ENCODE measurements around the gene NEDD4L. TPM values are rescaled to one million over a fixed set of nuclear protein-coding genes. Genes with fewer than 3 reads are reported as not detected.

NEDD4L gene
- total RNA-seq, 1 experiment from 2014 or later: 108 TPM

DNA sequence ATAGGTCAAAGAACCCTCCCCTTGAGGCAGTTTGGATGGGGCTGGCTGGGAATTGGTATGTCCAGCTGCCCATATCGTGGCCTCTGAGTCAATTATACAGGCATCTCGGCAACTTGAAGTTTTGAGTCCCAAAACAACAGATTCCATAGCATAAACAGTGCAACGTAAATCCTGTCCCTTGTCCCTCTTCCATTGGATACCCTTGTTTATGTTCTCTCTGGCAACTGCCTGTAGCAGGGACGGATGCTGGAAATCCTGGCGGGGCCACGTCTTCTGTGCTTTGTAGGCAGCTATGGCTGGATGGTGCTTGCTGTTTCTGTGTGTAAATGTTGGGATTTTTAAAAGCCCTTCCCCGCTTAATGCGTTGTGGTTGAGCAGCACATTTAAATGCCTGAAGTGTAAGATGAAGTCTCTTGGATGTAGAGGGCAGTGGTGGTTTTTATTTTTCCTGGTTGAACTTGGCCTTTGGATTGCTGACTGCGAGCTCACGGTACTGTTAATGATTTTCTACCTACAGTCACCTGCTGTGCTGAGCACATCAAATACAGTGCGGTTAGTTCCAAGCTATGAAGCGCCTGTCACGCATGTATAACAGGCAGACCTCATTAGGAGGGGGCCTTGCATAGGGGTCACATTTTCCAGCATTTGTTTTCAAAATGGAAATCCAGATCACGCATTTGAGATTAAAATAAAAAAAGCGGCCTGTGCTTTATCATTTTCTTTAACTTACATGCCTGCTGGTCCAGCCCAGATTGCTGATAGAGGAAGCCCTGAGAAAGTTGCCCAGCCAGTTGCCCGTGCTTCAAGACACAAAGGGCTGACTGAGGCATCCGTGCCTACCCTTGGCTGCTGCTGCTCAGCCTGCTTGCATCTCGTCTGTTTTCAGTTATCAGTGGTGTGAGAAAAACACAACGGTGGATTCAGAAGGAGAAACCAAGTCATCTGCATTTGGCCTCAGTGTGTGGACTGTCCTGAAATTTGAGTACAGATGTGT is 84.7 kb downstream of the NEDD4L start:
- POLR2A ChIA-PET: no interaction called here
- TF ChIP-seq, protein P1, sequence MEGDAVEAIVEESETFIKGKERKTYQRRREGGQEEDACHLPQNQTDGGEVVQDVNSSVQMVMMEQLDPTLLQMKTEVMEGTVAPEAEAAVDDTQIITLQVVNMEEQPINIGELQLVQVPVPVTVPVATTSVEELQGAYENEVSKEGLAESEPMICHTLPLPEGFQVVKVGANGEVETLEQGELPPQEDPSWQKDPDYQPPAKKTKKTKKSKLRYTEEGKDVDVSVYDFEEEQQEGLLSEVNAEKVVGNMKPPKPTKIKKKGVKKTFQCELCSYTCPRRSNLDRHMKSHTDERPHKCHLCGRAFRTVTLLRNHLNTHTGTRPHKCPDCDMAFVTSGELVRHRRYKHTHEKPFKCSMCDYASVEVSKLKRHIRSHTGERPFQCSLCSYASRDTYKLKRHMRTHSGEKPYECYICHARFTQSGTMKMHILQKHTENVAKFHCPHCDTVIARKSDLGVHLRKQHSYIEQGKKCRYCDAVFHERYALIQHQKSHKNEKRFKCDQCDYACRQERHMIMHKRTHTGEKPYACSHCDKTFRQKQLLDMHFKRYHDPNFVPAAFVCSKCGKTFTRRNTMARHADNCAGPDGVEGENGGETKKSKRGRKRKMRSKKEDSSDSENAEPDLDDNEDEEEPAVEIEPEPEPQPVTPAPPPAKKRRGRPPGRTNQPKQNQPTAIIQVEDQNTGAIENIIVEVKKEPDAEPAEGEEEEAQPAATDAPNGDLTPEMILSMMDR (IDR thresholded peaks at IDR 0.05; ENCODE audit: unreplicated experiment): no peak
- no peaks in the 10 kb centered on the region for H3K36me3 Mint-ChIP-seq (ENCODE audit: insufficient read depth, unreplicated experiment)
- no peak overlapping the region for H3K27ac Mint-ChIP-seq (ENCODE audit: low read depth, unreplicated experiment)
- no peaks in the 10 kb centered on the region for H3K4me1 Mint-ChIP-seq (ENCODE audit: insufficient read depth, unreplicated experiment)
- intact Hi-C loops (cut with micrococcal nuclease): no loop called here
- BruUV-seq (replicated peaks): no TSS peak
- DNase-seq (ENCODE audit: unreplicated experiment): no peak
- H3K27me3 Mint-ChIP-seq (ENCODE audit: insufficient read depth, unreplicated experiment): no peaks in the 10 kb centered on the region
- H3K9me3 Mint-ChIP-seq (ENCODE audit: unreplicated experiment): no peaks in the 10 kb centered on the region
- CTCF ChIA-PET: interaction anchor here (0.6 to 1.1 kb wide), 2 partner anchors 62 to 246 kb away, joined by 3 to 4 read pairs; no protein-coding TSS in a partner anchor
- no peak overlapping the region for H3K4me3 Mint-ChIP-seq (ENCODE audit: unreplicated experiment)

DNA sequence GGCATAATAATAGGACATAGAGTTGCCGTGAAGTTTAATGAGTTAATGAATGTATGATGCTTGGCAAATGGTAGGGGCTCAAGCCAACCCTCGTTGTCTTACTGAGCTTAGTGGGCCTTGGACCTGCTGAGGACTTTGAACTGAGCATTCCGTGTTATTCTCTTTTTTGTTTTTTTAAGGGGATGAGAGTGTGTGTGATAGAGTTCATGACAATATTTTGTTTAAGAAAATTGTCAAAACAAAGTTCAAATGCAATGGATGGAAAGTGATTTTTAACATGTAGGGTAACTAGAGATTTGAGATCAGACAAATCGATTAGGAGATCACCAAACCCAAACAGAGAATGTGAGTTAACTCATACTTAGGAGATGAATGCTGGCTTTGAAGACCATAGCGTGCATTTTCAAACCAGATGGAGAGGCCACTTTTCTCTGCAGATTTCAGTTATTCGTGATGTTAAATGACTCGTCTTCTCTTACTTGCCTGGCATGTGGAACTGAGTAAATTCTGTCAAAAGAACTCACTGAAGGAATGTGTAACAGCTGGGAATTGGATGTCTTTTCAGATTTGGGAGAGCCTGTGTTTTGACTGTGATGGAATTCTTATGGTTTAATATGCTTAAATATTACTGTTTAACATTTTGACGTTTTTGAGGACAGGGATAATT is 88.7 kb downstream of the NEDD4L start:
- no peaks in the 10 kb centered on the region for H3K36me3 Mint-ChIP-seq (ENCODE audit: insufficient read depth, unreplicated experiment)
- TF ChIP-seq, protein P1 (IDR thresholded peaks at IDR 0.05; ENCODE audit: unreplicated experiment): no peak
- no peaks in the 10 kb centered on the region for H3K27me3 Mint-ChIP-seq (ENCODE audit: insufficient read depth, unreplicated experiment)
- no peaks in the 10 kb centered on the region for H3K9me3 Mint-ChIP-seq (ENCODE audit: unreplicated experiment)
- no peak overlapping the region for H3K27ac Mint-ChIP-seq (ENCODE audit: low read depth, unreplicated experiment)
- DNase-seq (ENCODE audit: unreplicated experiment): no peak
- no peaks in the 10 kb centered on the region for H3K4me1 Mint-ChIP-seq (ENCODE audit: insufficient read depth, unreplicated experiment)
- CTCF ChIA-PET: interaction anchor here (0.5 to 1.7 kb wide), 5 partner anchors 11 to 480 kb away, joined by 3 to 7 read pairs (median 3); partner anchors contain the start of gene NEDD4L
- H3K4me3 Mint-ChIP-seq (ENCODE audit: unreplicated experiment): no peak overlapping the region
- intact Hi-C loops (cut with micrococcal nuclease): no loop called here
- POLR2A ChIA-PET: interaction anchor here (1.2 kb wide), 1 partner anchor 49 kb away, joined by 4 read pairs; no protein-coding TSS in a partner anchor
- BruUV-seq (replicated peaks): no TSS peak

DNA sequence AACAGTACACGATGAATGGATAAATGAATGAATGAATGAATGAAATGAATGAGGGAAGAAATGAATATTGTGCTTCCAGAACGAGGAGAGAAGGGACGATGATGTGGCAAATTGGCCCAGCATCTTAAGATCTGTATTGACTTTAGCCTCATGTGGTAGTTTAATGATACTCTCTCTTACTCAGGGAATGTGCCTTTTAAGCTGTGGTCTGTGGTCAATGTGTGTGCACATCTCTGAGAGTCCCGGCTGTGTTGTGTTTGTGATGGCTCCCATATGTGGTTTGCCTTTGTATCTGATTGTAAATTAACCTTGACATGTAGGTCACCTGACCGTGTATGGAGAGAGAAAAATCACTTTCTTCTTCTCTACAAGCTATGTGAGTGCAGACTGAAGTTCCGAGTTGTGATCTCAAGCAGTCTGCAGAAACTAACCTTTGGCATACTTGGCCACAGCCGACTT is 91.2 kb downstream of the NEDD4L start:
- H3K36me3 Mint-ChIP-seq (ENCODE audit: insufficient read depth, unreplicated experiment): no peaks in the 10 kb centered on the region
- ChIA-PET CTCF (interaction anchor here (0.6 to 2.2 kb wide), 31 partner anchors 9 to 261 kb away, joined by 3 to 16 read pairs (median 4); no protein-coding TSS in a partner anchor), POLR2A (interaction anchor here (0.6 to 1.5 kb wide), 11 partner anchors 9 to 706 kb away, joined by 3 to 5 read pairs (median 3); no protein-coding TSS in a partner anchor)
- TF ChIP-seq, protein P1 (IDR thresholded peaks at IDR 0.05; ENCODE audit: unreplicated experiment): no peak
- DNase-seq (ENCODE audit: unreplicated experiment): no peak
- H3K4me1 Mint-ChIP-seq (ENCODE audit: insufficient read depth, unreplicated experiment): peaks cover 3% of the 10 kb centered on the region
- no peaks in the 10 kb centered on the region for H3K9me3 Mint-ChIP-seq (ENCODE audit: unreplicated experiment)
- H3K27ac Mint-ChIP-seq (ENCODE audit: low read depth, unreplicated experiment): no peak overlapping the region
- no peaks in the 10 kb centered on the region for H3K27me3 Mint-ChIP-seq (ENCODE audit: insufficient read depth, unreplicated experiment)
- BruUV-seq (replicated peaks): no TSS peak
- H3K4me3 Mint-ChIP-seq (ENCODE audit: unreplicated experiment): no peak overlapping the region
- intact Hi-C loops (cut with micrococcal nuclease): loop anchor here (1.0 to 5.0 kb wide), 4 partner anchors 45 to 178 kb away; partner anchors contain the start of gene NEDD4L

Measured in MCF 10A (cell line).